NCI-H1417 treated with DMSO at 0.1 percent for 48 hours (cell line): ENCODE measurements around the gene SLC38A10.

Source experiments
- DNase-seq: peaks from one replicate; lab custom pipeline; 2025; lab: John Stamatoyannopoulos, UW

Gene SLC38A10

DNA sequence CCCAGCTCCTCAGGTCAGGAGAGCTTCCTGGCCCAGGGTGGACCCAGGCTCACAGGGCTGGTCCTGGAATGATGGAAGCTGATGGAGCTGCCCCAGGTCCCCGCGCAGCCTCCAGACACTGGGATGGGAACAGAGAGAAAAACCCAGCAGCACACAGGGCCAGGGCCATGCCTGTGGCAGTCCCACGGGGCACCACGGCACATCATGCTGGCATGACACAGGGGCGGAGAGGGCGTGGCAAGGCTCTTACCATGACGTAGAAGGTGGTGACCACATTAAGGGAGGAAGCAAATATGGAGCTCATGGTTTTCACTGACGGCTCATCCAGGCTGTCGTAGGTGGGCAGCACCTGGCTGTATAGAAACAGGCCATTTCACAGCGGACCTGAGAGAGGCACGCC lies 18.3 kb downstream of the SLC38A10 start:
- no peak for DNase-seq

DNA sequence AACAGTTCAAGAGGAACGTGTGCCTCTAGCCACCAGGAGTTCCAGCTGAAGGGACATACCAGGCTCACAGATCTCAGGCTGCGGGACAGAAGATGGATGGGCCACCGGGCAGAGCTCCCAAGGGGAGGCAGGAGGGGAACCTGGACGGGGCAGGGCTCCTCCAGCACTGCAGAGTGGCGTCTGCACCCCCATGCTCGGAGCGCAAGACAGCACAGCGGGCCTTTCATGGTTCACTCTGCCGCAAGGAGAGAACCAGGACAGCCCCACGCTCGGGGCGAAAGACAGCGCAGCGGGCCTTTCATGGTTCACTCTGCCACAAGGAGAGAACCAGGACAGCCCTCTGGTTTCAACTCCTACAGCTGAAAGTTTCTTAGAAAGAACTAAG lies 20.6 kb downstream of the SLC38A10 start:
- no peak for DNase-seq

DNA sequence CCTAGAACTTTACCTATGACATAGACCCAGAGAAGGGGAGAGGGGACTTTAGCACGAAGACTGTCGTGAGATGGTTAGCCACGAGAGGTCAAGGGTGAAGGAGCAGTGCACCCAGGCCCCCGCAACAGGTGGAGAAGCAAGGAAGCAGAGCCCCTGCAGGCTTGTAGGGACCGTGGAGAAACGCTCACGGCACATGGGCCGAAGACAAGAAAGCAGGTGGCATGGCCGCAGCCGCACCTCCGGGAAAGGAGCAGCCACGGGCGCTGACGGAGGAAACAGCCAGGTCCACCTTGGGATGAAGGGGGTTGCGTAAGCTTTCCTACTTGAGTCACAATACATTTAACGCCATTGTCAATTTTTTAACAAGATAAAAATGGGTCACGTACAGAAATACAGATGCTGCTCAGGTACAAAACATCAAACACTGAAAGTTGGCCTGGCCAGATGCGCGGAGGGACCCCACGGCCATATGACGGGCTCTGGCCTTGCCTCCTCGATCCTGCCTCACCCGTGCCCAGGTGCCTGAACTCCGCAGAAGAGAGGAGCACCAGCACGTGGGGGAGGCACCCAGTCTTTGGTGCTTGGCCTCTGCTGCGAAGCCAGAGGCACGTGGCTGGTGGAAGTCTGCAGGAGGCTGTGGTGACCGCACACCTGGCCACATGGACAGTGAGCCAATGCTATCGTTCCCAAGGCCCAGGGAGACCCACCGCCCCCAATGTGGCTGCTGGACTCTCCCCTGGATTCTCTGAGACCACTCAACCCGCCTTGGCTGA lies 21.2 kb downstream of the SLC38A10 start:
- DNase-seq = no peak

DNA sequence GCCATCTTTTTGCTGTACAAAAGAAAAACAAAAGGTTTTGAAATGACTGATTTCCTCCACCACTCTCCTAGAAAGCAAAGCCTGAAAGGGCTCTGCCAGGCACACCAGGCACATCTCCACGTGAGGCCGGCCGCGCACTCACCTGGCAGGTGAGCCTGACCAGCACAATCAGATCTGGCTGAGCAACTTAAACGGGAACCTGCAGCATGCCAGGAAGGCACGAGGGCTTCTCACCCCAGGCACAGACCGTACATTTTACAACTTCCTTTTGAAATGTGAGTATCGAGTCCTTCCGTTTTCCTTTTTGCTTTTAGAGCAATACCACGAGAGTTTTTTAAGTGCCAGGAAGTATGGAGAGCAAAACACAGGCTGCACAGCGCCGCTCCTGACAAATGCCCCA lies 22.5 kb downstream of the SLC38A10 start:
- DNase-seq = no peak

DNA sequence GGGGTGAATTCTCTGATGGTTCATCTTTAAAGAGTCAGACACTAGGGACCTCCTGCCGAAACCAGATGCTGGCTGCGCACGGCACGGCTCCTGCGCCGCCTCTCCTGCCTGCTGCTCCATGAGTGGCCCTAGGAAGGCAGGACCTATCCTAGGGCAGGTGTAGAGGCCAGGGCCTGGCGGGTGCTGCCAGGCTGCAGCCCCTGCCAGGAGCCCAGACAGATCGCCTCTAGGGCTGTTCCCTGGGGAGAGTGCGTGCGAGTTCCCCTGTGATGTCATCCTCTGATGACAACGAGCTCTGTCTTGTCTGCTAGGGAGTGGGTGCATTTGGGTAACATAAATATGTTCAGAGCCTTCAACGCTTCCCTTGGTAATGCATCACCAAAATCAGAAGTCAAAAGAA lies 23.9 kb downstream of the SLC38A10 start:
- no peak for DNase-seq

DNA sequence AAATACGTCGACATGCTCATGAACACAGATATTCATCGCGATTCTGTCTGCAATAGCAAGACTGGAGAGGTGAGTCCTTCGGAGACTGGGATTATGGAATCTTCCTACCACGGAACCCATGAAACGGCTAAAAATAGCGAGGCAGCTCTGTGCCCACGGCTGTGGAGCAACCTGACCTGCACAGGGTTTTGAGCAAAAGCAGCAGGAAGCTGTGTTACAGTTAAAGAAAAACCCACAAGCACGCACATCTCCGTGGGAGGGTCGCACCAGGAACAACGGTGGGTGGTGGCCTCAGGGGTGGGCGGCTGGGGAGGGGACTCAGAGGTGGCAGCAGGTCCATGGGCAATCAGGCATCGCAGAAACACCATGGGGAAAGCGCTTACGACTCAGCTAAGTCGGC lies 24.8 kb downstream of the SLC38A10 start:
- DNase-seq = no peak

DNA sequence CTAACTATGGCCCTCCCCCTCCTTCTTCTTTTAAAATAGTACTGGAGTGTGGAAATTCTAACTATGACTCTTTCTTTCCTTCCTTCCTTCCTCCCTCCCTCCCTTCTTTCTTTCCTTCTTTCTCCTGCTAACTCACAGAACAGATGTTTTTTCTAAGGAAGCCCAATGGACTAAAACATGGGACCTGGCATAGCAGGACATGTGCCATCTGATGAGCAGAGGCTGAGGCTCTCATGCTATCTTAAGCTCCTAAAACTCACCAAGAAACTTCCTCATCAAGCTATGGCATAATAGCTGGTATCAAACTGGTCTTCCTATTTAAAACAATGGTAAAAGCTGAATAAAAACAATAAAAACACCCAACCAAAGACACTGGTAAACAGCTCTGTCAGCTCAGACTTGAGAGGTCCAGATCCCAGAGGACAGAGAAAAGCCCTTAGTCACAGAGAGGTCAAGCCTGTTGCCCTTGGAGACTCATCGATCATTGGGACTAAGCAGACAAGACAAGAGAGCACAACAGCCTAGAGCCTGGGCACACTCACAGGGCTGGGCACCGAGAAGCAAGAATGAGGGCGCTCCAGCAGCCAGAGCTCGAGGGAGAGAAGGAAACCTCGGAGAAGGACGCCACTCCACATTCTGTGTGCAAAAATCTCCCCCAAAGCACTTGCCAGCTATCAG lies 27.6 kb downstream of the SLC38A10 start:
- DNase-seq = no peak

DNA sequence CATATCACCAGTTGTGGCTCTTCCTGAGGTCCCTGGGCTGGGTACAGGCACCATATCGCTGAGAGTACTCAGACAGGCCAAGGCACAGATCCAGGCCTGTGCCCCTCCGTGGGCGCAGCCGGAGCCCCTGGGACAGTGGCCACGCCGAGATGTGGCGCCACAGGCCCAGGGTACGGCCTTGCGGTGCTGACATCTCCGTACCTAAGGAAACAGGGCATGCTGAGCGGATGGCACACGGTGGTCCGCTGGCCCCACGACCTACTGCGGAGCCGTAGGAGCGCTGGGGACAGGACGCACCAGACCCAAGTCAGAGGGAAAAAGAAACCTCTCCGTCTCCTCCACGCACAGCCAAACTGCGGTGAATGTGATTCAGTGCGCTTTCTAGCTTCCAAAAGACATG lies 29.5 kb downstream of the SLC38A10 start:
- DNase-seq = no peak

DNA sequence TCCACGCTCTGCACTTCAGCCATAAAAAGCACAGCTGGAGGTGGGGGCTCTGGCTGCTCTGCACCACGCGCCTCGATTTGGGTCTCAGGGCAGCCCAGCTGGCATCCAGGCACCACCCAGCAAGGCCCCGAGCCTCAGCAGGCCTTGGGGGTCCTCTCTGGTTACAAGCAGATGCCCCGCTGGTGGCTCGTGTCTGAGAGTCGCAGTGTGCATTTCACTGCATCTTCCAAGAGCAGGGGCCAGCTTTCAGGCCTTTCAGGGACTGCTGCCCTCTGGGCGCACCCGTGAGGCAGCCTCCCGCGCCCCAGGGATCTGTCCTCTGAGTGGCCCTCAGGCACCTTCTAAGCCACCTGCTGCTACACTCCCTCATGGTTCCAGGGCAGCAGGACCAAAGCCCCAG lies 30.5 kb downstream of the SLC38A10 start:
- no peak for DNase-seq

DNA sequence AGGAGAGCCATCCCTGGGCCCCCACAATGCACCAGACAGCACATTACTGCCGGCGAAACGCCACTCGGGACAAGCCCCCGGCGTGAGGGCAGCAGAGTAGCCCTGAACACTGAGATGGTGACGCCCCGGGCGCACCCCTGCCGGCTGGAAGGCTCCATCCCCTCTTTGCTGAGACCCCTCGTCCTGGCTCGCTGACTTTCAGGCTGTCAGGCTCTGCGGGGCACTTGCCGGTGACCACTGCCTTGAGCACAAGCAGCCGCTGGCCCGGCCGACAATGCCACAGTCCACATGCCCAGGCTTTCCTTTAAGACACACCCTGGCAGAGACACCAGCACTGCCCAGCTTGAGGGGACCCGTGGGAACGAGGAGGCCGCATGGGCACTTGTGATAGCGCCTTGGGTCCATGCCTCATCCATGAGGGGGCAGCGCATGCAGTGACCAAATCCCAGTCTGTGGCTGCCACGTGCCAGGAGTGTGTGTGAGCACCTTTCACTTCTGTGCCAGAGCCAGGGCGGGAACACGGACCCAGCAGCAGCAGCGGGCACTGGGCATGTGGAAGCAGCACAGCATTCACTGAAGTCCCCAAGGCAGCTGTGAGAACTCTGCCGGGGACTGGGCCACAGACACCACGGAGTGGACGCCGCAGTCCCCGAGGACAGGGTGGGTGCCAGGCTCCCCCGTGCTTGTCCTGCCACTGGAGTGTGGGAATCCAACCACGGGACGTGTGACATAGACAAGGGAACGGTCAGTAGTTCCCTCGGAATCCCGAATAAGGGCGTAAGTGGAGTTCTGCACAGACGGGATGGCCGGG lies 31.5 kb downstream of the SLC38A10 start:
- no peak for DNase-seq

DNA sequence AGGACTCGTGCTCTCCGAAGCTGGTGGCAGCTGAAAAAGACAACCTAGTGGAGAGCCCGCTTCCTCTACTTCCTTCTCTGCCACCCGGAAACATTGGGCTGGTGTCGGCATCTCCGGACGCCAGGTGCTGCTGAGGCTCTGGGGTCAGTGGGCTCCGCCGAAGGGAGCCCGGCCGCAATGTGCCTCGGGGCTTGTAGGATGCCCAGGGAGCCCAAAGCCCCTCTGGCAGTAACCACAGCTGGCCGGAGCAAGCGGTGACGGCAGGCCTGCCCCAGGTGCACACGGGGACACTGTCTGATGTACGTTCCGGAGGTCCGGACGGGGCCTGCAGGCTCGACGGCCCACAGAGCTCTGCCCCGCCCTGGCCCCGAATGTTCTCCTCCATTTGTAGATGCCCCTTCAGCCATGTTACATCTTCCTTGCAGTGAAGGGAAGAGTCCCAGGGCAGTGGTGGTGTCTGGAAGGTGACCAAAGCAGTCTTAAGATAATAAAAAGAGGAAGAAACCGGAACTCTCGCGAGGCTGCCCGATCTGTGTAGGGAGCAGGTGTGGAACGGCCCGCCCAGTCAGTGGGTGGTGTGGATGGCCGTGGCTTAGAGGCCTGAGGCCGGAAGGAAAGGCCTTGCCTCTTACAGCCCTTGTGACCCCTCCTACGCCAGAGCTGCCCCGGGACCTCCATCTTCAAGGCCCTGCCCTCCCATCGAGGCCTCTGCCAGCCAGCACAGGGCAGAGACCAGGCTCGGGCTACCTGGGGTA lies 33.3 kb downstream of the SLC38A10 start:
- DNase-seq = no peak

DNA sequence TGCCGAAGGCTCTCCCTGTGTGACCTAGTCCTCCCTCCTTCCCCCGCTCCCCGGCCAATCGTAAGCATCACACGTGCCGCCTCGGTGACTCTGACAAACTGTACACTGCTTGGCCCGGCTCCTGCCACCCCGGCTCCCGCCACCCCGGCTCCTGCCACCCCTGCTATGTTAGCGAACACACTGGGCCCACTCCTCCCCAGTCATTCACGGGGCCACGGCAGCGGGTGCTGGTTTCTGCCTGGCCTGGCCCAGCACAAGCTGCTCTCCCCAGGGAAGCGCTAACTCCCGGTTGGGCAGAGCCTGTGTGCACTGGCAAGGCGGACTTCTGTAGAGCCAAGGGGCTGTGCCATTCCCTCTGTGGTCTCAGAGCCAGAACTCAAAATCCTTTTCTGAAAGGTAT lies 34.0 kb downstream of the SLC38A10 start:
- no peak for DNase-seq

DNA sequence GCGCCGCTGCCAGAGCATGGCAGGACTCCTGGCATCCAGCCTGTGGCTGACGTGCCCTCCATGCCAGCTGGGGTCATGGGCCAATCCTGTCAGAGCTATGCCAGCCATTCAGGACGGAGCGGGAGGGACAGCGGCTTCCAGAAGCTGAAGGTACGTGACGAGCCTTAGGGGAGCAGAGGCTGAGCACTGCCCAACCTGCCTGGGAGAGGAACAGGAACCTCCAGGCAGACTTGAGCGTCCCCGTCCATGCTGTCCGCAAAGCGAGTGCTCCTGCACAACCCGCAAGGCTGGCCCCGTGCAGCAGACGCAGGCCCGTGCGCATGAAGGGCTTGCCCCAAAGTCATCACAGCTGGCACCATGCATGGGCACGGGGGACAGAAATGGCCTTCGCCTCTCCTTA lies 34.5 kb downstream of the SLC38A10 start:
- no peak for DNase-seq

DNA sequence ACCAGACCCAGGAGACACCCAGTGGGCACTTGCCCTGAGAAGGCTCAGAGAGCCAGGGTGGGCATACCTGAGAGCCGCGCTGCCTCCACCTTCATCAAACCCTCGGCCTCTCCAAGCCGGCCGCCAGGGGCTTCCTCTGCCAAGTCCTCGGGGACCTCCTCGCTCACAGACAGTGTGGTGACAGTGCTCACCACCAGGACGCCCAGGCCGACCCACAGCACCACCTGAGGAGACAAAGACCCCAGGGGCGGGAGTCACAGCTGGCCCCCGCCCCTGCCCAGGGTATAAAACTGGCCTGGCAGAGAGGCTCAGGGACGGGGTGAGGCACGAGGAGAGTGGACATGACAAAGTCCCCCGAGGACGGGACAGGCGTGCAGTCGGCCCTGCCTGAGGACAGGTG lies 34.9 kb downstream of the SLC38A10 start:
- DNase-seq = no peak

DNA sequence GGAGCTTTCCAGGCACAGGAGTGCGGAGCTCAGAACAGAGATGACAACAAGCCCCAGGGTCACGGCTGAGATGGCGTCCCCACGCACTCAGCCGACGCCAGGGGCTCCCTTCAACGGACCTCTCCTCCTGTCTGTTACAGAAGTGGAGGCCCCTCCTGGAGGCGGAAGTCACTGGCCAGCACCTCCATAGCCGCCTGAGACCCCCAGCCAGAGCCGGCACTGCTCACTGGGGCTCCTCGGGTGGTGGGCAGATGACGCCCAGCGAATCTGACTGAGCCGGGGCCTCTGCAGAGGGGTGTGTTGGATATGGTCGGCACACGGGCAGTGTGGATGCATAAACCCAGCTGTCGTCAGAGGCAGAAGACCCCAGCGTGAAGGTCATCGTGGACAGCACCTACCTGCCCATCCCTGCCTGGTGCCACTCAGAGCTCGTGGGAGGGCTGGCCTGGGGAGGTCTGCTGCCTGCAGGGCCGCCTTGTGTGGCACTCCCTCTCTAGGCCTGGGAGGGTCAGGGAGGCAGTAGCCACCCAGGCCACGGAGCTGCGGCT lies 36.0 kb downstream of the SLC38A10 start:
- no peak for DNase-seq

DNA sequence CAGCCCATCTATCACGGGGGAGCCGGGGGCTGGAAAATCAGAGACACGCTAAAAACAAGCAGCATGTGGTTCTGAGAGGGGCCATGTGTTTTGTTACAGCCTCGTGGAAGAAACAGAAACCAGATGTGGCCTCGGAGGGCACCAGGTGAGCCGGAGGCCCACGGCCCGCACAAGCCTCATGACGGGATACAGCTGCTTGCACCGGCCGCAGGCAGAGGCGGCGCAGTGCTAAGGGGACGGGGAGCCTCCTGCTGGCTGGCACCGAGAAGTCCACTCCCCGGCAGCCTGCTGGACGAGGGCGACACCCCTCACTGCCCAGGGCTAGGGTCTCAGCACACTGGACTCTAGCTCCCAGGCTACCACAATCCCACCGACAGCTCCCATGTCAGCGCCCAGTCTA lies 36.8 kb downstream of the SLC38A10 start:
- DNase-seq = no peak

DNA sequence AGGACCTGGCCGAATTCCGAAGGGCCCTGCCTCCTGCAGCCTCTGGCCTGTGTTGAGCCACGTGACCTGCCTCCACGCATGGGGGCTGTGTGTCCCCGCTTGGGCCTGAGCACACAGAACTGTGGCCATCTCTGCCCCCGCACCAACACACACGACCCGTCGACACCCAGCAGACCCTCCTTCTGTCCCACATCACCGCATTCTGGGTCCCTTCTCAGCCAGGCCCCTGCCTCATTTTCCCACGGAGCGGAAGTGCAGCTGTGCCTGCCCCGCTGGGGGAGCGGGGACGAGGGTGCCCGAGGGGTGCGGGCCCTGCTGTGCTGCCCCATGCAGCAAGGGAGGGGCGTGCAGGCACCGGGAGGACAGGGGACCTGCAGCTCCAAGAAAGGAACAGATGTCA lies 37.6 kb downstream of the SLC38A10 start:
- no peak for DNase-seq

DNA sequence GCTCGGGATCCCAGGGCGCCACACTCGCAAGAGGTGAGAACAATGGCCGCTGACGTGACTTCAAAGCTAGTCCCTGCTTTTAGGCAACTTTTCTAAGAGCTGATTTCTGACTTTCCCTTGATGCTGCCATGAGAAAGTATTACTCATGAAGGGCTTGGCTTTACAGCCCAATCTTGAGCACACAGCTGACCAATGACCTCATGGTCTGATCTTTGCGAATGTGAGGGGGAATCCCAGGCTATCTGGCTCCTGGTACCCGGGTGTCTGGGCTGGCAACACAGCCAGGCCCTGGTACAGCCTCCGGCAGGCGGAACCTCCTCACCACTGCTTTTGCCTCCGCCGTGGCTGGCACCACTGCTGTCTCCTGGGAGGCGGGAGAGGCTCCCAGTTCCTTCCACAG lies 38.5 kb downstream of the SLC38A10 start:
- no peak for DNase-seq

DNA sequence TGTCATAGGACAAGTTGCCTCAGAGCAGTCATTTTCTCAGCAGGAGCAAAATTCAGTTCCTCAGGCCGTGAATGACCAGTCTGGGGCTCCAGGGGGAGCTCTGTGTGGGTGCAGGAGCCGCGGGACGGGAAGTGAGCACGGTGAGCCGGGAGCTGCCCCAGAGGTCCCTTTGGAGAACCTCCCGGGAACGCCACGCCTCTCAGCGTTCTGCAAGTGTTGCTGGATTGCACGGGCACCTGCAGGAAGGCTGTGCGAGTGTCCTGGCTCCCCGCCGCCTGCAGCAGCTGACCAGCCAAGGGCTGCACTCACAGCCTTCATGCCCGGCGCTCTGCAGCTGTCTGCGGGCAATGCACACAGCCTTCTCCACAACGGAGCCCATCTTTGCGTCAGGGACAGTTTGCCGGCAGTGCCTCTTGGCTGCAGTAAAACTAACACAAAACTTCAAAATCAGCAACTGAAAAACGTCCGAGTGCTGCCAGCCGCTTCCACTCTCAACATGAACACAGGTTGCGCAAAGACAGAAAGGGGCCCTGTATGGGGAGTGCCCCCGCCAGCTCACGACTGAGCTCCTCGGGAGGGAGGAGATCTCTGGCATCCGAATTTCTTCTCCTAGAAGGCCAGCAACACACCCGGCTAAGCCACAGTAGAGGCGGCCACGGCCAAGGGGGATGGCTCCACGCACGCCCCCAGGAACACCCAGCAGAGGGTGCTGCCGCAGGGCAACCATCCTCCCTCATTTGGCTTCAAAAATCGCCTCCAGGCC lies 40.0 kb downstream of the SLC38A10 start:
- peak; percentile 92 for DNase-seq

DNA sequence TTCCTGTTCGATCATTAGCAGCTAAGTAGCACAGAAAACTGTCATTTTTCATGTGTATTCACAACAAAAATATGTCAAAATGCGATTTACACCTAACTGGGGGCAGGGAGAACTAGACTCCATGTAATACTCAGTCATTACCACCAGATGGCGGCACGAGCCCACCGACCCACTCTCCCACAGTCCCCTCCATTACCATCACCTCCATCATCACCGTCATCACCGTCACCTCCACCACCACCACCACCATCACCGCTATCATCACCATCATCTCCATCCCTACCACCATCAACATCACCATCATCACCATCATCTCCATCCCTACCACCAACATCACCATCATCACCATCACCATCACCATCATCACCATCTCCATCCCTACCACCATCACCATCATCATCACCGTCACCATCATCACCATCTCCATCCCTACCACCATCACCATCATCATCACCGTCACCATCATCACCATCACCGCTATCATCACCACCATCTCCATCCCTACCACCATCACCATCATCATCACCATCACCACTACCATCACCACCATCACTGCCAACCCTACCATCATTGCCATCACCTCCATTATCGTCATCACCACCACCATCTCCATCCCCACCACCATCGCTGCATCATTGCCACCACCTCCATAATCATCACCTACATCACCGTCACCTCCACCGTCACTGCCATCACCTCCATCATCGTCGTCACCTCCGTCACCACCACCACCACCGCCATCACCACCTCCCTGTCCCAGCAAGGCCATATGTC lies 41.6 kb downstream of the SLC38A10 start:
- DNase-seq = peak; percentile 11

DNA sequence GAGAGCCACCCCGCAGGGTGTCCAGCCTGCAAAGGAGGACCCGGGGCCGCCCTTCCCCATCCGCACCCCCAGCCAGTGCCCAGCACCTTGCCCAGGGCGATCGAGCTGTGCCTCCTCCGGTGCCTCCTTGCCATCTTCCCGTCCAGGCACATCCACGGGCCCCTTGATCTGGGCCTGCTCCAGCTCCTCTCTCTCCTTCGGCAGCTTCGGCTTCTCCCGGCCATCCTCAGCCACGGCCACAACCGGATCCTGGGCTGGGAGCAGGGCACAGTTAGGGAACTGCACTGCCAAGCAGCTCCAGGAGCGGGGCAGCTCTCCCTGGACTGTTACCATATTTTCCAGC lies 42.1 kb downstream of the SLC38A10 start:
- DNase-seq = no peak
